Neuronal stem cell (in vitro differentiated cells): ENCODE results near the gene PCGF5.

ENCODE experiments used
- DNase-seq: peaks from one replicate; pipeline ENCODE4 v3.0.0-alpha.2; 2013; ENCODE audit warnings: low spot score
- H2AFZ ChIP-seq: one replicate; pipeline ENCODE4 v1.6.1; 2013; ENCODE audit warnings: mild to moderate bottlenecking, low read length, inconsistent platforms
- H2AK5ac ChIP-seq: 2 replicates; pipeline ENCODE4 v1.6.1; 2013; ENCODE audit warnings: low read depth, mild to moderate bottlenecking, inconsistent platforms, low read length, moderate library complexity, mixed read lengths
- H2BK120ac ChIP-seq: 2 replicates; pipeline ENCODE4 v1.6.1; 2013; ENCODE audit warnings: low read depth, mild to moderate bottlenecking, inconsistent platforms, low read length, moderate library complexity, mixed read lengths
- H2BK12ac ChIP-seq: one replicate; pipeline ENCODE4 v1.6.1; 2013; ENCODE audit warnings: low read length, inconsistent platforms
- H2BK15ac ChIP-seq: 2 replicates; pipeline ENCODE4 v1.6.1; 2013; ENCODE audit warnings: mild to moderate bottlenecking, low read length, inconsistent platforms, mixed read lengths
- H2BK5ac ChIP-seq: one replicate; pipeline ENCODE4 v1.6.1; 2013; ENCODE audit warnings: inconsistent platforms, mild to moderate bottlenecking, low read length, moderate library complexity
- H3K14ac ChIP-seq: one replicate; pipeline ENCODE4 v1.6.1; 2013; ENCODE audit warnings: low read length, inconsistent platforms
- H3K18ac ChIP-seq: 2 replicates; pipeline ENCODE4 v1.6.1; 2013; ENCODE audit warnings: low read length, inconsistent platforms
- H3K23ac ChIP-seq: 2 replicates; pipeline ENCODE4 v1.6.1; 2013; ENCODE audit warnings: low read depth, mild to moderate bottlenecking, mixed read lengths, low read length, inconsistent platforms; ENCODE audit not compliant: poor library complexity
- H3K27ac ChIP-seq: replicated peaks from 3 replicates; pipeline ENCODE4 v1.5.1; 2013; ENCODE audit warnings: low read length, inconsistent platforms
- H3K27me3 ChIP-seq, 3 experiments: 2 replicates each; pipeline ENCODE4 v1.6.1; 2013; ENCODE audit warnings: low read length in 3 of 3, mild to moderate bottlenecking in 2 of 3, inconsistent platforms in 1 of 3, low read depth in 1 of 3, mixed read lengths in 1 of 3, moderate library complexity in 1 of 3; ENCODE audit not compliant: control insufficient read depth in 3 of 3, insufficient read depth in 3 of 3
- H3K36me3 ChIP-seq, 2 donors: replicated peaks in 1 of 2; 2 replicates each; pipeline ENCODE4 v1.6.1; 2013; ENCODE audit warnings: low read length in 2 of 2; ENCODE audit not compliant: control insufficient read depth in 2 of 2, insufficient read depth in 2 of 2
- H3K4ac ChIP-seq: 2 replicates; pipeline ENCODE4 v1.6.1; 2013; ENCODE audit warnings: inconsistent platforms, mild to moderate bottlenecking, low read length, moderate library complexity
- H3K4me1 ChIP-seq, 2 donors: 1 replicate in 1 of 2; 2 replicates in 1 of 2; pipeline ENCODE4 v1.6.1; 2013; ENCODE audit warnings: low read length in 2 of 2, low read depth in 1 of 2; ENCODE audit not compliant: control insufficient read depth in 2 of 2, insufficient read depth in 1 of 2
- H3K4me2 ChIP-seq: one replicate; pipeline ENCODE4 v1.6.1; 2013; ENCODE audit warnings: mild to moderate bottlenecking, low read length, inconsistent platforms; ENCODE audit not compliant: insufficient read depth, poor library complexity, severe bottlenecking
- H3K4me3 ChIP-seq, 2 donors: 2 replicates each; pipeline ENCODE4 v1.5.1; 2013; ENCODE audit warnings: low read length in 2 of 2, mild to moderate bottlenecking in 2 of 2, inconsistent platforms in 1 of 2, moderate library complexity in 1 of 2
- H3K79me1 ChIP-seq: one replicate; pipeline ENCODE4 v1.6.1; 2013; ENCODE audit warnings: low read depth, mild to moderate bottlenecking, inconsistent platforms, low read length, moderate library complexity
- H3K9ac ChIP-seq: one replicate; pipeline ENCODE4 v1.6.1; 2013; ENCODE audit warnings: mild to moderate bottlenecking, low read depth, low read length, inconsistent platforms; ENCODE audit not compliant: poor library complexity
- H3K9me3 ChIP-seq, 2 donors: replicated peaks in 1 of 2; 2 replicates each; pipeline versions ENCODE3 to v1.6.1; 2013; ENCODE audit warnings: low read length in 2 of 2, mild to moderate bottlenecking in 2 of 2, inconsistent platforms in 1 of 2, low read depth in 1 of 2, mixed read lengths in 1 of 2, moderate library complexity in 1 of 2; ENCODE audit not compliant: control insufficient read depth in 2 of 2, insufficient read depth in 1 of 2
- H4K8ac ChIP-seq: one replicate; pipeline ENCODE4 v1.6.1; 2013; ENCODE audit warnings: low read depth, mild to moderate bottlenecking, inconsistent platforms, low read length, moderate library complexity
- H4K91ac ChIP-seq: one replicate; pipeline ENCODE4 v1.6.1; 2013; ENCODE audit warnings: low read length, low read depth, mild to moderate bottlenecking, inconsistent platforms; ENCODE audit not compliant: poor library complexity
- WGBS, 2 donors: extraction: QIAGEN DNeasy Blood & Tissue Kit; methylation state at CpG; one replicate each; pipeline ENCODE4 v1.1.7; 2013; ENCODE audit warnings: missing lambda C conversion rate in 2 of 2, mixed read lengths in 1 of 2; ENCODE audit not compliant: insufficient read length in 2 of 2, insufficient replicate concordance in 1 of 2; ENCODE audit errors: extremely low coverage in 2 of 2; 5-methylcytosine and 5-hydroxymethylcytosine counted together

Gene PCGF5

DNA sequence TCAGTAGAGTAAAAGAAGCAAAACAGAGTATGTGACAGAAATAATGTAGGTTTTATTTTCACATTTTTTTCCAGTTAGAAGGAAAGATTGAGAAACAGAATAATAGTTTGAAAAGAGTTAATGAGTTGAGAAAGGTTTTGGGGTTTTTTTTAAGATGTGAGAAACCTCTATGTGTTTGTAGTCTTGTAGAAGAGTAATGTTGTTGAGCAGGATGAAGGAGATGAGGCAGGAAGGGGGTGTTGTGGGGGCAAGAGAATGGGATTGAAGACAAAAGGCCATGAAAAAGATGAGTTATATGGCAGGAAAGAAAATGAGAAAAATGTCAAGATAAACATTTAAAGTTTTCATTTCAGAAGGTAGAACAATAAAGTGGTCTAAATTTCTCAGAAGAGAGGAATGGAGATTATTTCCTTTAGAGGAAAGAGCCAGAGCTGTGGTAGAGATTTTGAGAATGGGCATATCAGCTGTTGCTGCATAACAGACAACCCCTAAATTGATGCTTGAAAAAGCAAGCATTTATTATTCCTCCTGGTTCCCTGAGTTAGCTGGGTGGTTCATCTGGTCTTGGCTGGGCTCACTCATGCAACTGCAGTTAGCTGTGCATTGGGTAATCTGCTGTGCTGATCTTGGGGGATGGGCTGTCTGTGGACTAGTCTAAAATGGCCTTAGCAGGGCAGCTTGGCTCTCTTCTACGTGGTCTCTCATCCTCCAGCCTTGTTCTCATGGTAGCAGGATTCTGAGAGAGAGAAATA, 27.1 kb downstream of the PCGF5 start:
- Histone ChIP-seq H3K9me3 (no peaks in the 10 kb centered on the region), H3K4me3 (no peak overlapping the region), H2BK5ac (no peak overlapping the region), H3K79me1 (no peaks in the 10 kb centered on the region), H3K36me3 (peaks cover 0 to 46% of the 10 kb centered on the region in 2 donors), H3K4me2 (no peak overlapping the region), H3K27ac (no peak overlapping the region), H3K23ac (no peak overlapping the region), H3K27me3 (no peaks in the 10 kb centered on the region), H4K8ac (no peak overlapping the region), H4K91ac (no peak overlapping the region), H3K18ac (no peak overlapping the region), H3K4ac (no peak overlapping the region), H2AFZ (no peak overlapping the region), H2BK15ac (no peak overlapping the region), H3K14ac (no peak overlapping the region), H3K9ac (no peak overlapping the region), H2AK5ac (no peak overlapping the region), H3K4me1 (peaks cover 0 to 3% of the 10 kb centered on the region in 2 donors), H2BK120ac (no peak overlapping the region), H2BK12ac (no peak overlapping the region)
- WGBS, 2 donors, result no CpG with 5 or more reads among the region's 1 CpG
- no peak for DNase-seq

DNA sequence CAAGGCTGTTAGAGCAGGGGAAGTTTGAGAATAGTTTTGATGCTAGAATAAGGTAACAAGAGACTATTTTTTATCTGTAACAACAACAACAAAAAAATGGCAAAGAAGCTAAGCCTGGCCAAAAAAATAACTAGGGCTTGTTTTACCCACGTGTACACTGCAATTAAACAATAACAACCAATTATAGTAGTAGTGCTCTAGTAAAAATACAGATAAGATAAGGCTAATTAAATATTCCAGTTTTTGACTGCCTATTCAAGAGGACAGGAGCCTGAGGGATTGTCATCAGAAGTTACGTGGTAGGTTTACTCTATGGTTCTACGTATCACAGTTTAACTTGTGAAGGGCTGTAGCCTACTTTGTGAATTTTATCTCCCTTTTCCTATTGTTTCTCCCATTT, 29.2 kb downstream of the PCGF5 start:
- Histone ChIP-seq H2BK5ac (no peak overlapping the region), H3K4ac (no peak overlapping the region), H3K27ac (no peak overlapping the region), H2AK5ac (no peak overlapping the region), H3K4me3 (no peak overlapping the region), H4K91ac (no peak overlapping the region), H3K9me3 (peaks cover 0 to 10% of the 10 kb centered on the region in 2 donors), H2BK15ac (no peak overlapping the region), H2BK12ac (no peak overlapping the region), H3K27me3 (no peaks in the 10 kb centered on the region), H4K8ac (no peak overlapping the region), H3K36me3 (peaks cover 0 to 54% of the 10 kb centered on the region in 2 donors), H3K14ac (no peak overlapping the region), H3K23ac (no peak overlapping the region), H3K79me1 (no peaks in the 10 kb centered on the region), H3K18ac (no peak overlapping the region), H2BK120ac (no peak overlapping the region), H2AFZ (no peak overlapping the region), H3K9ac (no peak overlapping the region), H3K4me2 (no peak overlapping the region), H3K4me1 (peaks cover 0 to 3% of the 10 kb centered on the region in 2 donors)
- WGBS, 2 donors, result no CpG with 5 or more reads among the region's 3 CpGs
- DNase-seq, result no peak

GRCh38 chr10:91250341-91250740, 29.9 kb downstream of the PCGF5 start:
- Histone ChIP-seq H3K4me1 (peaks cover 0 to 3% of the 10 kb centered on the region in 2 donors), H2BK120ac (no peak overlapping the region), H3K14ac (no peak overlapping the region), H3K9me3 (peaks cover 4 to 17% of the 10 kb centered on the region in 2 donors), H3K27ac (no peak overlapping the region), H2BK5ac (no peak overlapping the region), H2BK12ac (no peak overlapping the region), H4K8ac (no peak overlapping the region), H4K91ac (no peak overlapping the region), H3K9ac (no peak overlapping the region), H3K23ac (no peak overlapping the region), H3K4me2 (no peak overlapping the region), H3K4me3 (no peak overlapping the region), H2AK5ac (no peak overlapping the region), H3K79me1 (no peaks in the 10 kb centered on the region), H2AFZ (no peak overlapping the region), H3K4ac (no peak overlapping the region), H3K18ac (no peak overlapping the region), H3K36me3 (peaks cover 0 to 57% of the 10 kb centered on the region in 2 donors), H2BK15ac (no peak overlapping the region), H3K27me3 (no peaks in the 10 kb centered on the region)
- WGBS, 2 donors, result no CpG with 5 or more reads among the region's 1 CpG
- no peak for DNase-seq

DNA sequence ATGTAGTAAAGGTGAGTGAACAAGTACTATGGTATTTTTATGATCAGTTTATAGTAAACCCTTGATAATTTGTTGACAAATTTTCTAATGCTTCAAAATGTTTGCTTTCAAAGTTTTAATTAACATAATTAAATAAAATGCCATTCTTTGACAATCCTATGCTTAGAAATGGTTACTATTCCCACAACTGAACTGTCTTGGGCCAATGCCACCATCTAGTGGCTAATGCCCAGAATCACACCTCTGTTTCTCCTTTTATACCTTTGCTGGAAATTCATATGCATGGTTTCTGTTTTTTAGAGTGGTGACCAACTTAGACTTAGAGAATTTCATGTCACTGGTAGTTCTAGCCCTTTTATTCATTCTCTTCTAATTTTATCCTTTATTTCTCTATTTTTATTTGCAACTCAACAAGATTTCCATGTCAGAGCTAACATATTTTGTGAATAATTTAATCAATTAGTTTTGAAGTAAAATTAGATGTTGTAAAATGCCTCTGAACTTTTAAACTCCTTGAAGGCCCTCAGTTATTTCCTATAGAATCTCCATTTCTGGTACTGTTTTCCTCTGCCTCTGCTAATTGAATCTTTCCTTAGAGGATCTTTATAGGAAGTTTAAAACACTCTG, 31.1 kb downstream of the PCGF5 start:
- Histone ChIP-seq H4K8ac (no peak overlapping the region), H3K79me1 (no peaks in the 10 kb centered on the region), H3K9me3 (peaks cover 4 to 27% of the 10 kb centered on the region in 2 donors), H2AFZ (no peak overlapping the region), H3K27me3 (no peaks in the 10 kb centered on the region), H2BK12ac (no peak overlapping the region), H3K4me1 (peaks cover 0 to 3% of the 10 kb centered on the region in 2 donors), H3K18ac (no peak overlapping the region), H2BK15ac (no peak overlapping the region), H2BK120ac (no peak overlapping the region), H3K4ac (no peak overlapping the region), H3K9ac (no peak overlapping the region), H3K23ac (no peak overlapping the region), H3K4me2 (no peak overlapping the region), H4K91ac (no peak overlapping the region), H3K4me3 (no peak overlapping the region), H2AK5ac (no peak overlapping the region), H3K36me3 (peaks cover 0 to 69% of the 10 kb centered on the region in 2 donors), H3K14ac (no peak overlapping the region), H3K27ac (no peak overlapping the region), H2BK5ac (no peak overlapping the region)
- peak; percentile 39 for DNase-seq
